Measurements from ENCODE around the gene CHID1. TPM values are rescaled to one million over a fixed set of nuclear protein-coding genes. Genes with fewer than 3 reads are reported as not detected.

CHID1 gene
- polyA plus RNA-seq, 1 donor from 2014 or later = 47.5 TPM

DNA sequence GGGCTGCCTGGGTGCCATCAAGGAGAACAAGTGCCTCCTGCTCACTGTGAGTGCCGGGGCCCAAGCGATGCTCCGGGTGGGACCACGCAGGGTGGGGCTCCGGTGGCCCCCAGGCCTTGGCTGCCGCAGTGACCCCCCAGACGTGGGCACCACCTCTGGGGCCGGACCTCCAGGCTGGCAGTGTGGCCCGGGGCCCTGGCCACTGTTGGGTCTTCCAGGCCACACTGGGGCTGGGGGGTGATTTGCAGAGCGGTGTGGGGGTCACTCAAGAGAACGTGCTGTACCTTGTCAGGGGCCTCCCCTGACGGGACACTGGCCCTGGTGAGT, 48.0 kb downstream of the CHID1 start:
- Mint-ChIP-seq H3K27ac (no peak overlapping the region), H3K4me3 (no peak overlapping the region)

DNA sequence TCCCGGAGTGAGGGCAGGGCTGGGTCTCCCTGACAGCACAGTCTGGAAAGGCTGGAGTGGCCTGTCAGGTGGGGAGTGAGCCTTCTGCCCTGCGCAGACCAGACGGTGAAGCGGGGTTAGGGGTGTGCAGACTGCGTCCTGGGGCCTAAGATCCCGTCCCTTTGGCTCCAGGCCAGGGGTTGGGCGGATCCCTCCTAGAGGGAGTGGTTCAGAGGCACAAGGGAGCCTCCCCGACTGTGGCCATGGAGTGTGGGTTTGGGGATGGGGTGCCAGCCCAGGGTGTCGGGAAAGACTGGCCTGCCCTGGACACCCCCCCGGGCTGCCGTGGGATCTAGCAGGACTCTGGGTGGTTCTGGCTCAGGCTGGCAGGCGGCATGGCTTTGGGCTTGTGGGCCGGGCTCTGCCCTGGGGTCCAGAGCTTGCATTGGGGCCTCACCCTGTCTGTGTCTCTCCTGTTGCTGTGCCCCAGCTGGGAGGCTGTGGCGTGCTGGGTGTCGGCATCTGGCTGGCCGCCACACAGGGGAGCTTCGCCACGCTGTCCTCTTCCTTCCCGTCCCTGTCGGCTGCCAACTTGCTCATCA, 48.4 kb downstream of the CHID1 start:
- Mint-ChIP-seq H3K4me1 (peaks cover 0 to under 1% (median 0%) of the 10 kb centered on the region in 3 donors), H3K4me3 (no peak overlapping the region), H3K9me3 (no peaks in the 10 kb centered on the region), H3K27ac (no peak overlapping the region), H3K27me3 (no peaks in the 10 kb centered on the region), H3K36me3 (no peaks in the 10 kb centered on the region)

More for the DNA sequence above, 48.0 kb downstream of the CHID1 start:
- Mint-ChIP-seq H3K9me3 (no peaks in the 10 kb centered on the region), H3K27me3 (no peaks in the 10 kb centered on the region), H3K36me3 (no peaks in the 10 kb centered on the region), H3K4me1 (no peaks in the 10 kb centered on the region)

DNA sequence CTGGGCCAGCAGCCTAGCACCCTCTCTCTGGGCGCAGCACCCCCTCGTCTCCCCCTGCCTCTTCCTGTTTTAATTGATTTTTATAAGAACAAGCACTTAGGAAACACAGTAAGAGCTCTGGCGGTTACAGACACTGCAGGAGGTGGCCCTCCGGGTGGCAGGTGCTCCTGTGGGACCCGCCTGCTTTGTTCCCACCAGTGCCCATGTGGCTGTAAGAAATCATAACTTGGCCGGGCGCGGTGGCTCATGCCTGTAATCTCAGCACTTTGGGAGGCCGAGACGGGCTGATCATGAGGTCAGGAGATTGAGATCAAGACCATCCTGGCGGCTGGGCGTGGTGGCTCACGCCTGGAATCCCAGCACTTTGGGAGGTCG, 49.5 kb downstream of the CHID1 start:
- no peaks in the 10 kb centered on the region for H3K27me3 Mint-ChIP-seq
- peaks cover 0 to 4% (median 2%) of the 10 kb centered on the region in 3 donors for H3K4me1 Mint-ChIP-seq
- no peak overlapping the region for H3K27ac Mint-ChIP-seq
- H3K4me3 Mint-ChIP-seq = no peak overlapping the region
- no peaks in the 10 kb centered on the region for H3K9me3 Mint-ChIP-seq
- H3K36me3 Mint-ChIP-seq = no peaks in the 10 kb centered on the region

DNA sequence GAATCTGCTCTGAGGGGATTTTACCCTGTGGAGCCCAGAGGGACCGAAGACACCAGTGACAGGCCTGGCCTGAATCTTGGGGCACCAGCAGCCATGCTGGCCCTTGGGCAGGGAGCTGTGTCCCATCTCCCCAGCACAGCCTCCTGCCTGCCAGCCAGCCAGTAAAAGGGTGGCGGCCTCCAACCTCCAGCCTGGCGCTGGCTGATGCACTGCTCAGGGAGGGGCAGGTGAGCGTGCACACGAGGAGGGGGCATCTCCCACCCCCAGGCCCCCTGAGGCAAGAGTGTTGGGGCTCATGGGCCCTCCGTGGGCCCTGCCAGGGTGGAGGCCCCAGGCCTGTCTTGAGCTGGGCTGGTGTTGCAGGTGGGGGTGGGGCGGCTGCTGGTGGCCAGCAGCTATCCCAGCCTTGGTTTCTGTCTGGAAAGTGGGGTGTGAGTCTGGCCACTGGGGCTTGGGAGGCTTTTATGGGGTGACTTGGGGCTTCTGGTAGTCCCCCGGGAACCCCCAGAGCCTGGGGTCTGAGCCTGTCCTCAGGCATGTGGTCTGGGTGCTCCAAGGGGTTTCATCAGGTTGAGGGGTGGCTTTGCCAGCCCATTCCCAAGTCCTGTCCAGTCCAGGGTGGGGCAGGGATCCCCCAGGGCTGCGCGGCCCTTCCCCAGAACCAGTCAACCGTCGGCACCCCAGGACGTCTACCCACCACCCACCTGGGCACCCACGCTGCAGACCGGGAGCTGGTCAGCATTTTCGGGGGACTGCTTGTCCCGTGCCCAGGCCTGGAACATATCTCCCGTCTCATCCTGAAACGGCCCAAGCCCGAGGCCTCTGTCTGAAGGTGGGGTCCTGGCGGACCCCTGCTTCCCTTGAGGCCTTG, 50.1 kb downstream of the CHID1 start:
- Mint-ChIP-seq H3K36me3 (no peaks in the 10 kb centered on the region), H3K9me3 (no peaks in the 10 kb centered on the region), H3K27ac (no peak overlapping the region), H3K4me1 (peaks cover 0 to 4% (median 2%) of the 10 kb centered on the region in 3 donors), H3K4me3 (no peak overlapping the region), H3K27me3 (no peaks in the 10 kb centered on the region)

DNA sequence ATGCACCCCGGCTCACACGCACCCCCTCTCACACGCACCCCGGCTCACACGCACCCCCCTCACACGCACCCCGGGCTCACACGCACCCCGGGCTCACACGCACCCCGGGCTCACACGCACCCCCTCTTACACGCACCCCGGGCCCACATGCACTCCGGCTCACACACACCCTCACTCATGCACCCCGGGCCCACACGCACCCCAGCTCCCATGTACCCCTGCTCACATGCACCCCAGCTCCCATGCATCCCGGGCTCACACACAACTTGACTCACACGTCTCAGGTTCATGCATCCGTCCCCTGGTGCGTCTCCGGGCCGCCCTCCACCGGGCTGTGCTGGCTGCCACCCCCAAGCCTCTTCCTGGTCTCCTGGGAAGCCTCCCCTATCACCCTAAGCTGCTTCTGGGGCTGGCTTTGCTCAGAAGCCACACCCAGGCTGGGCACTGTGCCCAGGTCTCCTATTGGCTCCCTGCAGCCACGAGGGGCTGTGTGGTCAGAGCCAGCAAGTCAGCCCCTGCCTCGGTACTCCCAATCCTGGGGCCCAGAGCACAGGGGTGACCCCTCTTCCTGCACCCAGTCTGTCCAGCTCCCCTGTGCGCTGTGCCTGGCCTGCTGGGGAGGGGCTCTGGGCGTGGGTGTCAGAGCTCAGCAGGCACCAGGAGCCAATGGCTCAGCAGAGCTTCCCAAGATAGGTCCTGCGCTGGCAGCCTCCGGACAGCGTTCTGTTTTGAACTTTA, 51.0 kb downstream of the CHID1 start:
- Mint-ChIP-seq H3K4me1 (peaks cover 0 to 4% (median 2%) of the 10 kb centered on the region in 3 donors), H3K36me3 (no peaks in the 10 kb centered on the region), H3K9me3 (no peaks in the 10 kb centered on the region), H3K27me3 (no peaks in the 10 kb centered on the region), H3K4me3 (no peak overlapping the region), H3K27ac (no peak overlapping the region)

DNA sequence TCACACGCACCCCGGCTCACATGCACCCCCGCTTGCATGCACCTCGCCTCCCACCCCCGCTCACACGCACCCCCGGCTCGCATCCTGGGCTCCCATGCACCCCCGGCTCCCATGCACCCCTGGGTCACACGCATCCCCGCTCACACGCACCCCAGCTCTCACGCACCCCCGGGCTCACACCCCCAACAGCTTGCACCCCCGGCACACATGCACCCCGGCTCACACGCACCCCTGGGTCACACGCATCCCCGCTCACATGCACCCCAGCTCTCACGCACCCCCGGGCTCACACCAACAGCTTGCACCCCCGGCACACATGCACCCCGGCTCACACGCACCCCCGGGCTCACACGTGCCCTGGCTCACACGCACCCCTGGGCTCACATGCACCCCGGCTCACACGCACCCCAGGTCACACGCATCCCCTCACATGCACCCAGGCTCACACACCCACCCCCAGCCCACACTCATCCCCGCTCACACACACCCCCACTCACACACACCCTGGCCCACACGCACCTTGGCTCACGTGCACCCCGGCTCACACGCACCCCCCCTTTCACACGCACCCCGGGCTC, 51.8 kb downstream of the CHID1 start:
- Mint-ChIP-seq H3K36me3 (no peaks in the 10 kb centered on the region), H3K27me3 (no peaks in the 10 kb centered on the region), H3K27ac (peak overlapping the region in 1 of 3 donors; percentile 67), H3K4me1 (peaks cover 0 to 4% (median 2%) of the 10 kb centered on the region in 3 donors), H3K4me3 (no peak overlapping the region), H3K9me3 (no peaks in the 10 kb centered on the region)

DNA sequence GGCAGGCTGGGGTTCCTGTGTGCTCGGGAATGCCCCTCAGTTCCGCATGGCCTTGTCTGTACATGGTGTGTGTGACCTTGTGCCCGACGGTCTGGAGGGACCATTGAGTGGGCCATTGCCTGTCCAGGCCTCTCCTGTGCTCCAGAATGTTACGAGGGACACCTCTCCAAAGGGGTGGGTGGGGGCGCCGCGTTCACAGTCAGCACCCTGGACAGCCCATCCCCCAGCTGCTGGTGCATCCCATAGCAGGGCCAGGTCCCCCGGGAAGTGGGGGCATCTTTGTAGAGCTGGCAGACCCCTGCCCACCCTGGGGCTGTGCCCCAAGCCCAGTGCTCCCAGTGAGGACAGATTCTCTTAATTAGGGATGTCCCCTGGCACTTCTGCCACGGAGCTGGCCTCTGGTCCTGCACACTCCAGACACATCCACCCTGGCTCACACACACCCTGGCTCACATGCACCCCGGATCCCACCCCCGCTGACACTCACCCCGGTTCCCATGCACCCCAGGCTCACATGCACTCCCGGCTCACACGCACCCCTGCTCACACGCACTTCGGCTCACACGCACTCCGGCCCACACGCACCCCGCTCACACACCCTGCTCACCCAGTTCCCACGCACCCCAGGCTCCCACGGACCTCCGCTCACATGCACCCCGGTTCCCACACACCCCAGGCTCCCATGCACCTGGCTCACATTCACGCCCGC, 52.4 kb downstream of the CHID1 start:
- H3K27ac Mint-ChIP-seq = peak overlapping the region in 1 of 3 donors; percentile 67
- H3K9me3 Mint-ChIP-seq = no peaks in the 10 kb centered on the region
- H3K27me3 Mint-ChIP-seq = no peaks in the 10 kb centered on the region
- peaks cover 0 to 4% (median 2%) of the 10 kb centered on the region in 3 donors for H3K4me1 Mint-ChIP-seq
- H3K4me3 Mint-ChIP-seq = no peak overlapping the region
- H3K36me3 Mint-ChIP-seq = no peaks in the 10 kb centered on the region

DNA sequence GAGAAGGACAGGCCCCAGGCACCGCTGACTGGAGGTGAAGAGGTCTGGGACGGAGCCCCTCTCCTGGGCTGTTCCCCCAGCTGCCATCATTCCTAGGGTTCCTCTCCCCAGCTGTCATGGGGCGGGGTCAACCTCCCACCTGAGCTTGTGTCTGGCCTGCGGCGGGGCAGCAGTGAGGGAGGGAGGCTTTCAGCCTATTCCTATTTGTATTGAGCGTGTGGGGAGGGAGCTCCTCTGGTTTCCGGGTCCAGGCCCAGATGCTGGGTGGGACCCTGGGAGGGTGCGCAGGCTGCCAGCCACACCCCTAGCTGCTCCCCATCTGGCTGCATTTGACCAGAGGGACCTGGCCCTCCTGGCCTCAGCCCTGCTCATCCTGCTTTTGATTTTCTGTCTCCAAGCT, 54.2 kb downstream of the CHID1 start:
- Mint-ChIP-seq H3K4me3 (no peak overlapping the region), H3K4me1 (peaks cover 0 to 4% (median 2%) of the 10 kb centered on the region in 3 donors), H3K27ac (peak overlapping the region in 1 of 3 donors; percentile 35), H3K27me3 (no peaks in the 10 kb centered on the region), H3K36me3 (no peaks in the 10 kb centered on the region), H3K9me3 (no peaks in the 10 kb centered on the region)

DNA sequence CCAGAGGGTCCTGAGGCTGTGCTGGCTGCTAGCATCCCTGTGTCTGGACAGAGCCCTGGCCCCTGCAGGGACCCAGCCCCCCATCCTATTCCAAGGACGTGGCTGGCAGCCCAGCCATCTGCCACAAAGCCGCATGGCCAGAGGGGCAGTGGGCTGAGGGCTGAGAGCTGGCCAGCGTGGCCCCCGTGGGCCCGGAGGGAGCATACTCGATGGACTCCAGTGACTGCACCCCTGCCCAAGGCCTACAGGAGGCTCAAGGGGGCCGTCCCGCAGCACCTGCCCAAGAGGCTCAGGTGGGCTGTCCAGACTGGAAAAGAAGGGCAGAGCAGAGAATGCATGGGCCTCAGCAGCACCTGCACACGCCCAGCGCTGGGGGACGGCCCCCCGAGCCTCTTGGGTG, 54.8 kb downstream of the CHID1 start:
- peak overlapping the region in 1 of 3 donors; percentile 35 for H3K27ac Mint-ChIP-seq
- H3K4me3 Mint-ChIP-seq = no peak overlapping the region
- H3K36me3 Mint-ChIP-seq = no peaks in the 10 kb centered on the region
- no peaks in the 10 kb centered on the region for H3K9me3 Mint-ChIP-seq
- no peaks in the 10 kb centered on the region for H3K27me3 Mint-ChIP-seq
- H3K4me1 Mint-ChIP-seq = peaks cover 0 to 4% (median 2%) of the 10 kb centered on the region in 3 donors

DNA sequence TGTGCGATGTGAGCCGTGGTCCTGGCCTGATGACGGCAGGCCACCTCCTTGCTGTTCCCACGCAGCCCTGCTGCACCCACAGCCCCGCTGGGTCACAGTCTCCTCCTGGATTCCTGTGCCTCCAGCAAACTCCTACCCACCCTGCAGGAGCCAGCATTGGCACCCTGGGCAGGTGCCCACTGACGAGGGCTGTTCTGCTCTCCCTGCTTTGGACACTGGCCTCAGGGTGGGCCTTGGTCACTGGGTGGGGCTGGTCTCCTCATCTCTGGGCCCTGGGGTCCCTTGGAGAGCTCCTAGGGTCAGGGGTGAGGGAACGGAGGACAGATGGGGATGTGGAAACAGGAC, 55.3 kb downstream of the CHID1 start:
- Mint-ChIP-seq H3K27me3 (no peaks in the 10 kb centered on the region), H3K9me3 (no peaks in the 10 kb centered on the region), H3K36me3 (no peaks in the 10 kb centered on the region), H3K4me1 (peaks cover 0 to 4% (median 2%) of the 10 kb centered on the region in 3 donors), H3K4me3 (no peak overlapping the region), H3K27ac (no peak overlapping the region)

DNA sequence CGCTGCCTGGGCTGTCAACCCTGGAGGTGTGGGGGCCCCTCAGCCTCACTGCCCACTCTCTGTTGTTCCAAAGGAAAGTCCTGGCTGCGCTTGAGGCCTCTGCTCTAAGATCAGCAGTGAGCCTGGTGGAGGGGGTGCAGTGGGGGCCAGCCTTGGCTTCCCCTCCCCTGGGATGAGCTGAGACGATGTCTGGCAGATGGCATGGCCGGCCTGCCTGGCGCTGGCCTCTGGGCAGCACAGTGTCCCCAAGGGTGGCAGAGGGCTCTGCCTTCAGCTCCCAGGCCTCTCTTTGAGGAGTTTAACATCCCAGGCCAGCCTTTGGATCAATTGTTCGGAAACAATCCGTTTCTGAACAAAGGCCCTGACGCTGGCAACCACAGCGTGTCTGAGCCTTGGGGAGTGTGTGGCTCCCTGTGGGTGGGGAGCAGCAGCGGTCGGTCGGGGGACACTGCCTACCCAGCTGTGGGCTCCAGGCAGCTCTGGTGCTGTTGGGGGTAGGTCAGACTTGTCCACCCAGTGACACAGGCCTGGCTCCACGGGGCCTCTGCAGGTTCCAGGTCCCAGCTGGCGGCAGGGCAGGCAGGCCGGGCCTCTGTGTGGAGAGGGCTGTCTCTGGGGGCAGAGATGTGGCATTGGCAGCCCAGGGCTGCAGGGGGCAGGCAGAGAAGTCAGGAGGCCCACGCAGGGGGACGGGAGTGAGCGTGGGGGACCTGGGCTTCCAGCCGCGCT, 55.8 kb downstream of the CHID1 start:
- H3K4me1 Mint-ChIP-seq = peaks cover 0 to 4% (median 2%) of the 10 kb centered on the region in 3 donors
- no peaks in the 10 kb centered on the region for H3K36me3 Mint-ChIP-seq
- H3K27me3 Mint-ChIP-seq = no peaks in the 10 kb centered on the region
- no peak overlapping the region for H3K4me3 Mint-ChIP-seq
- no peaks in the 10 kb centered on the region for H3K9me3 Mint-ChIP-seq
- H3K27ac Mint-ChIP-seq = no peak overlapping the region

DNA sequence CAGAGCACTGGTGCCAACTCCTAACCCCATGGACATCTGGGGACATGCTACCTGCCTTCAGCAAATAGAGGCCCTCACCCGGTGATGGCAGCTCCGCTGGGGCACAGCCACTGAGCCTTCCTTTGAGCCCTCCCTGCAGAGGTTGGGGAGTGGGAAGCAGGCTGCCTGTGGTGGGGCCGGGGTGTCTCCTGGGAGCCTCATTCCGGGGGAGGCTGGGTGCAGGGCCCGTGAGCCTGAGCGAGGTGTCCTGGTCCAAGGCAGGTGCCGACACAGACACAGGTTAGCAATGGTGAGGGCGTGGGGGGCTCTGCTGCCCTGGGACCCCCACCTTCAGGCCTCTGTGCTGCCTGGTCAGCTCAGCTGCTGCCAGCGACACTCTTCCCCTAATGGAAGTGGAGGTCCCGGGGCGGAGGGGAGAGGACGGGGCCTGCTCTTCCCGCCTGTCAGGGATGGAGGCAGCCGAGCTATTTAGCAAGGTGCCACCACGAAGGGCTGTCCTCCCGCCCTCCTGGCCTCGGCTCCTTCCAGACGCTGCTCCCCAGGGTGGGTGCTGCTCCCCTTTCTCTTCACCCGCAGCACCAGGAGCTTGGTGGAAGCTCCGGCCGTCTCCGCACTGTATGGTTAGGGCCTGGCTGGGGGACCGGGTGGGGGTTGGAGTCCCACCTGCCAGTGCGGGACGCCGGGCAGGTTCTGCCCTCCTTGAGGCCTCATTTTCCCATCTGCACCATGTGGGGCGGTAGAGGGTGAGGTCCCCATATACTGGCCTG, 56.7 kb downstream of the CHID1 start:
- H3K27me3 Mint-ChIP-seq = no peaks in the 10 kb centered on the region
- H3K4me1 Mint-ChIP-seq = peaks cover 0 to 4% (median 2%) of the 10 kb centered on the region in 3 donors
- no peak overlapping the region for H3K27ac Mint-ChIP-seq
- H3K9me3 Mint-ChIP-seq = no peaks in the 10 kb centered on the region
- no peak overlapping the region for H3K4me3 Mint-ChIP-seq
- H3K36me3 Mint-ChIP-seq = no peaks in the 10 kb centered on the region

DNA sequence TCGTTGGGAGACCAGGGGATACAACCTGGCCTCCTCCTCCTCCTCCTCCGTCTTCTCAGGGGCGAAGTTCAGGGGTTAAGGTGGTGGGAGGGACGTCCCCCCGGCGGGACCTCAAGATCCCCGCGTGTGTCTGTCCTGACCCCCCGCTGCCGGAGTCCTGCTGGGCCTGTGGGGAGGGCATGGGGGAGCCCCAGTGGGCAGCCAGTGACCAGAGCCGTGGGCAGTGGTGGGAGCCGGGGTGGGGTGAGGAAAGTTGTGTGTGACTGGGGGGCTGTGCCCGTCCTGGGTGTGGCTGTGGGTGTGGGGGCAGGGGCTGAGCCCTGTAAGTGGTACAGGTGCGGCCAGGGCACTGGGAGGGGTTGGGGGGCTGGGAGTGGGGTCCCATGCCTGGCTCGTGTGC, 57.8 kb downstream of the CHID1 start:
- H3K36me3 Mint-ChIP-seq = no peaks in the 10 kb centered on the region
- peaks cover 0 to 7% (median 2%) of the 10 kb centered on the region in 3 donors for H3K4me1 Mint-ChIP-seq
- H3K4me3 Mint-ChIP-seq = no peak overlapping the region
- H3K27me3 Mint-ChIP-seq = no peaks in the 10 kb centered on the region
- no peaks in the 10 kb centered on the region for H3K9me3 Mint-ChIP-seq
- H3K27ac Mint-ChIP-seq = no peak overlapping the region
